ENCODE measurements around the gene HS1BP3. TPM values are rescaled to one million over a fixed set of nuclear protein-coding genes. Genes with fewer than 3 reads are reported as not detected.
A peak's percentile ranks its signal among the peaks of the same experiment; 100 is the strongest.

HS1BP3 gene
- polyA plus RNA-seq, 3 donors = 18.7 to 22.2 (median 20.6) TPM

DNA sequence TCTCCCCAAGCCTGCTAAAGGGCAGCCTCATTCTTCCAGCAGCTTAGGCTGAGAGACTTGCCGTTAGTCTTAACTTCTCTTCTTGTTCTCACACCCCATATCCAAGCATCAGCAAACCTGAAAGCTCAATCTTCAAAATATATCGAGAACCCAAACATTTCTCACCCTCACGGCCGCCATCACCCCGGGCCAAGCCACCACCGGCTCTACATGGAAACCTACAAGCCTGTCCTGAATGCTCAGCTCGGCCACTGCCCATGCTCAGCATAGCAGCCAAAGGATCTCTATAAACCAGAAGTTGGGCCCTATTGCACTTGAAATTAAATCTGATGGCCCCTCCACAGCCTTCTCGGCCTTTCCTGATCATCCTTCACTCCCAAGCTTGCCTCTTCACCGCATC, 2.1 kb downstream of the HS1BP3 start:
- DNase-seq = no peak

DNA sequence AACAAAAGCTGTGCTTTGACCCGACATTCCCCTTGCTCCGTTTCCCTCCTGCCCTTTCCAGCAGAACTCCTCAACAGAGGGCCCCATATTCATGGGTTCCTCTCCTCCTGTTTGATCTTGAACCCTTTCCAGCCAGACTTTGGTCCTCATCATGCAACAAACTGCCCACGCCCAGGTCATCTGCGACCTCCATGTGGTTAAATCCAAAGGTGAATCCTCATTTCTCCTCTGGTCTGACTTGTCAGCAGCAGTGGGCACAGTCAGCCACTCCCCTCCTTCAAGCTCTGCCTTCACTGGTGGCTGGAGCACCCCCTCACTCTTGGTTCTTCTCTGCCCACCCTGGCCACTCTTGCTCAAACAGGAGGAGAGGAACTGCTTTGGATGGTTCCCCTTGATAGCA, 2.7 kb downstream of the HS1BP3 start:
- no peak for DNase-seq

DNA sequence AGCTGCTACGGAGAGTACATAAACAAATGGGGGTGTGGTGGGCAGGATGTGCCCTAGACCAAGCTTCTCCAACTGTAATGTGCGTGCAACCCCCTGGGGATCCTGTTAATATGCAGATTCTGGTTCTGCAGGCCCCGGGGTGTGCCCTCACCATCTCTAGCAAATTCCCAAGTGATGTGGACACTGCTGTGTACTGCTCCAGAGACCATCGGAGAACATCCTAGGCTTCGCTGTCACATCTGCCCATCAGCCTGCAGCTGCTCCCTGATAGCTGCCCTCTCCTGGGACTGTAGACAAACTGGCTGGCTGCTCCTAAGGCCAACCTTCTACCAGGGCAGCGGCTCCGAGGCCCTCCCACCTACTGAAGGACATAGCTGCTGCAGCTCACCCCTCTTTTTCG, 3.2 kb downstream of the HS1BP3 start:
- no peak for DNase-seq

DNA sequence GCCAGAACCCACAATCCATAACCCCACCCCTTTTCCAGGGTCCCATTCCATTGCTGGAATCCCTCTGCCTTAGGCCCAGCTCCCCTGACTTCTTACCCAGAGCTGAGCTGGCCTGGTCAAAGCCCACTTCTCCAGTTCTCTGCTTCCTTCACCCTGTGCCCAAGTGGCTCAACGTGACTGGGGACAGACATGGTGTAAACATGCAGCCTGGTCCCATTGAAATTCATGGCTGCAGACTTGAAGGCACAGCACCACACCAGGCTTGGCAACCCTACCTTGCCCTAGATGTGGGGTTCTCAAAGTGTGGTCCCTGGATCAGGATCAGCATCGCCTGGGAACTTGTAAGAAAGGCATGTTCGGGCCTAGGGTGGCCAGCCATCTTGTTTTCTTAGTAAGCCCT, 3.7 kb downstream of the HS1BP3 start:
- DNase-seq = no peak

DNA sequence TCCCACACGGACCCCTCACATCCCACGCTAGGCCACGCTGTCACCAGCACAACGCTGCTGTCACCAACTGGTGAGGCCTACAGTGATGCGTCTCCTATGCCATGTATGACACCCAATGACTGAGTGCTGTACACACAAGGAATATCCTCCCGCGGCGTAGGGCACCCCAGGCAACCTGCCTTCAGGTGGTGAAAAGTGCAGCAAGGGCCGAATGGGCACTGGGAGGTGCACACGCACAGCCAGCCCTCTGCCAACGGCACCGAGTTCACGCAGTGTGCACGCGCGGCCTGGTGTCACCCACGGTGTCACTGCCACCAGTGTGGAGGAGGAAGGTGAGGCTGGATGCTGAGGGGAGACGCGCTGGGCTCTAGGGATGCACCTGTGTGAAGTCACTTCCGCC, 4.5 kb downstream of the HS1BP3 start:
- DNase-seq = no peak

DNA sequence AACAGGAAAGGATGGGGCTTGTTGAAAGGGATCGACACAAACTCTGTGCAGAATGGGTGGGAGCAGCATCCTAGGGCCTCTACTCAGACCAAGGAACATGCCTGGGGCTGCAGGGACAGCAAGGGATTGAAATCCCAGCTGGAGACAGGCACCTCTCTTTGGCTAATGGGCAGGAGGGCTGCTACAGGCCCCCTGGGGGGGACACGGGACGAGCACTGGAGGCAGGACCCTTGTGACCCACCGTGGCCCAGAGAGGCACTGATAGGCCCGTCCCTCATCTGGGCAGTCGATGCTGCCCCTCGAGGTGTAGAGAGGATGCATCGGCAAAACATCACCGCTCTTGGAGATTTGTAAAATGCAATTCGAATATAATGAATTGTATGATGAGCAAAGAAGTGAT, 5.1 kb downstream of the HS1BP3 start:
- no peak for DNase-seq

DNA sequence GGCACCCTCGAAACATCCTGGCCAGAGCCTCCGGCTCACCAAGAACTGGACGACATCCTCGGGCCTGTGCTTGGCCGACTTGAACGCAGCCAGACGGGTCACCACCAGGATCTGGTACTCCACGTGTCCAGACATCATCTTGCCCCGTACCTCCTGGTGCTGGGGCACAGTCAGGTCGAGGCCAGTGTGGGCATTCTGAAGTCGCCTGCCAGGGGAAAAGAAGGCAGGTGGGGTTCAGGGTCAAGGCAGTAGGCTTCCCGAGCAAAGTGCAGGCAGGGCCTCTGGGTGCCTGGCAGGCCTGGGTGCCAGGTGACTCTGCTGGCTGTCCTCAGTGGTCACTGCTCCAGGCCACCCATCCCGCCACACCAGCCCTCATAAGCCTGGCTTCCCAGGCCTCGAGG, 5.6 kb downstream of the HS1BP3 start:
- no peak for DNase-seq

DNA sequence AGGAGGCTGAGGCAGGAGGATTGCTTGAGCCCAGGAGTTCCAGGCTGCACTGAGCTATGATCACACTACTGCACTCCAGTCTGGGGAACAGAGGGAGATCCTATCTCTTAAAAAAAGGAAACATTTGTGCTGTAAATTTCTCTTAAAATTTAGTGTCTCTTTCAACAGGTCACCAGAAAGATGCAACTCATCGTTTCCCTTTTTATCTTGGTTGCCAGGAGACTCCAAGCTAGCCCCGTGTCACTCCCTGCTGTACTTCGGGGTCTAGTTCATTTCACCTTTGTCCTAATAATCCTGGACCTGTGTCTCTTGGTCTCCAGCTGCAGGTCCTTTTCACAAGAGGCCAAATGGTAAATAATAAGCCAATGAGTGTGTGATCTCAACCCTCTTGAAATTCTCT, 7.1 kb downstream of the HS1BP3 start:
- no peak for DNase-seq

DNA sequence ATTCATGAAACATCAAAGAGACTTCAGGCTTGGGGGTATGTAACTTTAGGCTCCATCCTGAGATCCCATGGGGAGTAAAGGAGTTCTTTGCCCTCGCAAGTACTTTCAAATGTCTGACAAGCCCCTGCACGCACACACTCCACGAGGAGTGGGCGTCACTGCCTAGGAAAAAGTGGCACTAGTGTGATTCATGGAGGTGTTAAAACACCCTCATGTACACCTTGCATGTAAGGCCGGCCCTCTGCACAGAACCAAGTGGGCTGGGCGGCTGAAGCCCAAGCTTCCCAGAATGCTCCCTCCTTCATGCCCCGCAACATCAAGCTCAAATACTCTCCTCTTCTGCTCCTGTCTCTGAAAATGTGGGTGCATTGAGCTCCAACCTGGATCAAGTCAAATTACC, 7.8 kb downstream of the HS1BP3 start:
- DNase-seq = no peak

DNA sequence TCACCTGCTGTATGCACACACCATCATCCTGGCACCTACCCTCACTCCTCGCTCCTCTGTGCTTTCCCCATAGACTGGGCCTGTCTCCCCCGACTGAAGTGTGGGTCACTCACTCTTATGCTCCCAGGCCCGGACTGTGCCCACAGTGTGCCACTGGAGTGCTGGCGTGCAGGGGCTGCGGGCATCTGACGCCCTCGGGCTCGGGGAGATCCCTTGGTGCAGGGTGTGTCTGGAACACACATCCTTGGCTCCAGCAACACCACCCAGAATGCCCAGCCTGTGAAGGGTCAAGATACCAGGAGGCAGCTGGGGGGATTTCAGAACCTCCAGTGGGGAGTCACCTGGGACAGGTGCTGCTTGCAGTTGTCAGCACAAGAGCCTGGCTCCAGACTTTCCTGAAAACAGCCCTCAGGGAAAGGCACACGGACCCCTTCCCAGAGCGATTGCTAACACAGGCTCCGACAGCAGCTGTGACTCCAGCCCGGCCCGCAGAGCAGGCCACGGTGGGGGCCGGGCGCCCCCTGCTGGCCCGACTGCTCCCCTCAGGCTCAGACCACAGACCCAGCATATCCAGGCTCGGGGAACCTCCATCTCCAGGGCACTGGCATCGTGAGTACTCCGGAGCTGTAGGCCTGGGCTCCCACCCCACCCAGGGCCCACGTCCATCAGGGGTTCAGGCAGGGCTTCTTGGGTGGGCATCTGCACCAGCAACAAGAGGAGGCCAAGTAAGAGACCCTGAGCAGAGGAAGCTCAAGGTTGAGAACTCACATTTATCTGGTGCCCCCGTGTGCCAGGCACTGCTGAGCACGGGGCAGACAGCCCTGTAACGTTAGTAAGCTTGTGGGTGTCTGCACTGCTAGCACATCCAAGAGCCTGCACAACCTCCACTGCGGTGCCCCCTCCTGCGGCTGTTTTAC, 8.6 kb downstream of the HS1BP3 start:
- DNase-seq = no peak

DNA sequence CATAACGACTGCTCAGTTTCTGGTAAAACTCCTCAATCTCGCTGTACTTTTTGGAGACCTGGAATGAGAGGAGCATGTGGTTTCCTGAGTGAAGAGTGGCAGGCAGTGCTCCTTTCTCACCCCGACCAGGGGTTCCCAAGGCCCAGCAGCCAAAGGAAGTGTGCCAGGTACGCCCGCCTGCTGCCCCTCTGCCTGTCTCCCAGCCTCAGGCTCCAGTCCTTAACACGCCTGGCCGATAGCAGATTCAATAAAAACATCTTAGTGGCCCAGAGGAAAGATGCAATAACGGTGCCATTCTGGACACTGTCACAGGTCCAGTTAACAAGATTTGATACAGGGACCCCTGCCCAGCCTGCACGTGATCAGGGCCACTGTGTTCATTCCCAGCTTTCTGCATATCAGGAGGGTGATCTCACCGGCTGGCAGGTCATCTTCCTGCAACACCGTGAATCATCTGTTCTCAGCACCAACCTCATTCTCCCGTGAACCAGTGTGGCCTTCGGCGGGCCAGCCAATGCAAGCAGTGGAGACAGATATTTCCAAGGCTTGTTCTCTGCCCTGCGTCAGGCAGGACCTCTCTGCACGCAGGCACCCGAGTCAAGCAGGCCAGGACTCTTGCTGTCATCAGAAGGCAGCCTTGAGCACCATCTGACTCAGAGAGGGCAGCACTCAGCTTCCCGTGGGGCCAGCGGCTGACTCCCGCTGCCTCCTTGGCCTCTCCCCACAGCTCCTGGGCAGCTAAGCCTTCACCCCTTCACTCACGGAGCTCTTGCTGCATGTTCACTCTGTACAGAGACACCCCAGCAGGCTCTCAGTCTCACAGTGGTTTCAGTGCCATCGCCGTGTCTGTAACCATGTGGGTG, 9.5 kb downstream of the HS1BP3 start:
- no peak for DNase-seq

DNA sequence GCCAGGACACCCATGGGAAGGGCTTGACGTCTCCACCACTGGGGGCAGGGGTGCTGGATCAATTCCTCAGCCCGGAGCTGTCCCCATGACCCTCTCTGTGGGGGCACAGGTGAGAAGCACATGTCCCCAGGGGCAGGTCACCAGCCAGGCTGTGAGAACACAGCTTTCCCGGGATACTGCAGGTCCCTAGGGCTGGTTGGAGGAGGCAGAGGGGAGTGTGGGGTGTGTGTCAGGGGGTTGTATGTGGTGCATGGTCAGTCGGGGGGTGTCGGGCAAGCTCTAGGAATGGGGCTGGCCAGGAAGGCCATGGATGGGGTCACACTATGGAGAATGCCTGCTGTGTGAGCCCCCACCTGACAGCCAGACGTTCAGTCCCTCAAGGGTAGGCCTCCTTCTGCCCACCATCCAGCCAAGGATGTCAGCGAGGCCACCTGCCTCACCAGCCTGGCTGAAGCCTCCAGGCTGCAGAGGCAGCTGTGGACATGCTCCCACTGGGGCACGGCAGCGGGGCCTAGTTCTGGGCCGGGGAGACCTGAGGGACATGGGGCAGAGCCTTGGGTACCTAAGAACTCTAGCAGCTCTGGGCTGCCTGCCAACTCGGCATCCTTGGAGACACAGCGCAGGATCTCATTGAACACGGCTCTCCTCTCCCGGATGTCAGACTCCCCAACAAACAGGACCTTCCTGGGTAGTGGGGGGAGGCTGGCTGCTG, 10.3 kb downstream of the HS1BP3 start:
- DNase-seq = no peak

DNA sequence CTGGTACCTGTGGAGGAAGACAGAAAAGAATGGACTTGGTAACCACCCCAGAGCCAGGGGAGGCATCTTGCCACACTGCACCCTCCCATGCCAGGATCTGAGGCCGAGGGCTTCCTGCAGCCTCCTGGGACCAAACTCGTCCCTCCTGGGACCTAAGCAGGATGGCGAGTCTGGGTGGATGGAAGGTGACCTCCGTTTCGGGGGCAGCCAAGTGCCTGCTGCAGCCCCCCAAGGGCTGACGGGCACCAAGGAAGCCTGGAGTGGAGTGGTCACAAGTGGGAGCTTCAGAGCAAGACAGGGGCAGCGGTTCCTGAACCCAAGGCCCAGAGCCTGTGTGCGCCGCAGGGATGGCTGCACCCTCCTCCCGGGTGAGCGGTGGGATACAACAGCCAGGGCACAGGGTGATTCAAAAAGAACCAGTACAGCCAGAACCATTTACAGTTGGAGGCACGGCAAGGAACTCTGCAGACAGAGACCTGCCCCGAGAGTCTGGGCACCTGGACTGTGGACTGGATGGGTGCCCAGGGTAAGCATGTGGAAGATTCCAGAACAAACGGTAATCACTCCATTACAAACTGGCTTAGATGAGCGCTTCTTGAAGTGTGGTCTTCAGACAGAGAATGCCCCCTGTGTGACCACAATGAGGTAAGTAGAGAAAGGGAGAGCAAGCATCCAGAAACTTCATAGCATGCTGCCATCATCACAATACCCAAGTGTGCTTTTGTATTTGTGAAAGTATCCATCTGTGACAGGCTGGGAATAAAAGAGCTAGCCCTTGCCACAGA, 12.1 kb downstream of the HS1BP3 start:
- DNase-seq = no peak

DNA sequence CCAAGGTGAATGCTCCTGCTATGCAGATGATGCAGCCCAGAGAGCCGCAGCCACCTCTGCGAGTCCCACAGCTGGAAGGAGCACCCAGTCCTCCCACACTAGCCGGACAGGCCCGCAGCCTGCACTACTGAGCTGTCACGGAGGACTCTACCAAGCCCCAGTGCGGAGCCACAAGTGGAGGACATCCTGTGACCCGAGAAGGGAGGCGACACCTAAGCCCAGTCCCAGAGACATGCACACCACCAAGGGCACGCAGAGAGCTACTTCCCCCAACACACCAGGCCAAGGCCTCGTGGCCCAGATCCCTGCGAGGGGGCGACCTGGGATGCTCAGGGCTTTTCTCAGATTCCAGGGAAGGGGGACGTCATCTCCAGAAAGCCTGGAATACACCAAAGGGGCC, 12.9 kb downstream of the HS1BP3 start:
- DNase-seq = no peak

DNA sequence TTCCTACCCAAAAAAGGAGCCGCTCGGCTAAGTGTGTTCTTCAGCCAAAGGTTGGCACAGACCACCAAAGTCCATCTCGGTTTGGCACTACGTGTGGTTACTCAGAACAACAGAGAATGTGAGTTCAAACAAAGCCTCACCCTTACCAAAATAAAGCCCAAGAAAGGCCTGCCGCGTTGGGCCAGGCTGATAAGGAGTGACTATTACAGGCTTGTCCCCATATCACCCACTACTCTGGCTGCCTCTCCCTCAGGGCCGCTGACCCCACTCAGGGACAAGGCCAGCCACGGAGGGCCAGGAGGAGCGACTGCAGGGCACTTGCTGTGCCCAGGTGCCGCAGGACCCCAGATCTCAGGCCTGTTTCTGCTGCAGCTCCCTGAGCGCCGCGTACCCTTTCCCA, 13.8 kb downstream of the HS1BP3 start:
- DNase-seq = no peak

DNA sequence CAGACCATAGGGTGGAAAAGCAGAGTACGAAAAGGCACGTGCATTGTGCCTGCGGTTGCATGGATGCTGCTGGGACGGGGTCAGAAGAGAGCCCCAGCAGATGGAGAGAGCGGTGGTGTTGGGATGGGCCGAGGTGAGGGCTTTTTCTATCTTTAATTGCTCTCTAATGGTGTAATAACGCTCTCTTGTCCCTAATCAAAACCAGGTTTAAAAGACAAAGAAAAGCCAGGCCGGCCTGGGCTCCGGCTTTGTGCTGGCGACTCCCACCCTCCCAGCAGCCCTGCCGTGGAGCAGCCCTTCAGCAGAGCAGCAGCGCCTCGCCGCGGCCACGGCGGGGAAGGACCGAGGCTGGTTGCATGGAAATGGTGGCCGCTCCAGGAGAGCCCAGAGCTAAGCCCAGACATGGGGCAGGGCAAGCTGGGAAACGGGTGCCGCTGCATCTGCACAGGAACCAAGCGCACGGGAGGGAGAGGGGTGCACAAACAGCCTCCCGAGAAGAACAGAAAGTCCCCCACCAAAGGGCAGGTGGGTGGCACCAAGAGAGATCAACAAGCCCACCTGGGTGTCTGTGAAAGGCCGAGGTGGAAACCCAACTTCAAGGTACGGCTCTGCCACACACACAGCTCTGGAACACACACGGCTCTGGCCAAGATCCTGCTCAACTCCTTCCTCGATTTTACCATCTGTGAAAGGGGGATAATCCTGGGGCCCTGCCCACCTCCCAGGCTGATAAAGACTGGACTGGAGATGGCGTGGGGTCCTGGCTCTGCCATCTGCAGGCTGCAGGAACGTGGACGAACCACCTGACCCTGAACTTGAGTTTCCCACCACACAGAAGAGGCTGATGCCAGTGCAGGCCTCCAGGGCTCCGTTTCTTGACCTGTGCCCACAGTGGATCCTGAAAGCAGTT, 15.0 kb downstream of the HS1BP3 start:
- peak; percentile 77 for DNase-seq

DNA sequence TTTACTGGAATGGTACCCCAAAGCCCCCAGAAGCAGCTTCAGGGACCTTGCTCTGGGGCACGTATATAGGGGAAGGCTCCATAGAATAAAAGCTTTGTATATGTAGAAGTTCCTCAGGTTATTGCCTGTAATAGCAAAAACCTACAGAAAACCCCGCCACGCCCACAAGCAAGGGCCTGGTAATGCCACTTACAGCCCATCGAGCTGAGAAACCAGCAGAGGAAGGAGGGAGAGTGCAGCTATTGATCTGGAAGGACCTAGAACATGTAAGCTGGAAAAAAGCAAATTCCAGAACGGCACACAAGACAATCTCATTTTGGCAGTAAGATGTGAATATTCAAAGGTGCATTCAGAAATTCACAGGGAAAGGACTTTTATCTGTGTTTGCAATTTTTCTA, 15.8 kb downstream of the HS1BP3 start:
- DNase-seq = no peak

DNA sequence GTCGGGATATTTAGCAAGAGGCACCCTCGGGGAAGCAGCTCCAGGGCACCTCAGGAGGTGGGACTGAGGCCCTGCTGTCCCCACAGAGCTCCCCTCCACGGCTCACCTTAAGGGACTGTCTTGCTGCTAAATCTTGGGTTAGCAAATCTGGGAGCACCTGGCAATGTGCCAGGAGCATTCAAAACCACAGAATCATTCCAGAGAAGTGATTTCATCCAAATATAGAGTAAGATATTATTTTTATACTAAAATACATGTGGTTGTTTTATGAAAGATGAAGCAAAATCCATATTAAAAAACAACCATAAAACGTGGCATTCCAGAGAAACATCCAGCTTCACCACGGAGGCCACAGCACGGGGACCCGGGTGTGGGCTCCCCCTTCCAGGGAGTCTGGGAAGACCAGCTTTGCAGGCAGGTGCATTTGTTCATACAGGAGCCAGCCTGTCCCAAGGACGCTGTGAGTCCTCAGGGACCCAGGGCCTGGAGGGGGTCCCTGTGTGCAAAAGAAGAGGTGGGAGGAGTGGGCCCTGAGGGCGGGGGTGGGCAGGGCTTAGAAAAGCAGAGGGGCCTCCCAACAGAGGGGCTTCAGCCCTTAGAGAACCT, 16.3 kb downstream of the HS1BP3 start:
- DNase-seq = no peak

DNA sequence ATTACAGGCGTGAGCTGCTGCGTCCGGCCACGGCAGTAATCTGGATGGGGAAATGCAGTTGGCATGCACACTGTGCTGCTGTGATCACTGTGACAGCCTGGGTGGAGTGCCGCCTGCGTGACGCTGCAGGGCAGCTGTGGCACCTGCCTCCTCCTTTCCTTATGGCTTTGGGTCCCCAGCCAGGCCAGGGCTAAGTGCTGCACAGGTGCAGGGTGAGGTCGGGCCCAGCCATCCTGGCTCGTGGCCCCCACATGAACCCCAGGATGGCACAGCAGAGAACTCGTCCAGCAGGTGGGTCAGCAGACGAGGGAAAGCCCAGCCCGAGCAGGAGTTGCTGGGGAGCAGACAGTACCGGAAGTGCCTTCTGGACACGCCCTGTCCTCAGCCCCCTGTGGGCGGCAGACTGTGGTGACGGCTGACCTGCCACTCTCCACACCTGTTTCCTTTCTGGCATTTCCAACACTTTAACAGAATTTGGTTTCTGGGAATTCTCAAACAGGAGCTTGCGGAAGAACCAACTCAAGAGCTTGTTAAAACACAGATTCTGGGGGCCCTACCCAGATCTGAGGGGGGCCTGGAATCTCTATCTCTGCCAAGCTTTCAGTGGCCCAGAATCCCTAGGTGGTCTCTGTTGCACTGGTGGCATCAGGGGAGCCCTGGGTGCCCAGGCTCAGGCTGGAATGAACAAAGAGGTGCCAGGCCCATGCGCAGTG, 16.9 kb downstream of the HS1BP3 start:
- no peak for DNase-seq

Data from renal pelvis (tissue), 4 donors.